T-cell (primary cell): ENCODE results near the gene KCNIP3. TPM values are rescaled to one million over a fixed set of nuclear protein-coding genes. Genes with fewer than 3 reads are reported as not detected.

Source experiments
- ATAC-seq, 4 experiments: fragments of 200-7000 bp in 3 of 4; fragments of 150-1000 bp in 1 of 4; cut with Tn5 transposase; replicated peaks in 1 of 4; 1 replicate in 3 of 4; 2 replicates in 1 of 4; pipeline ENCODE4 v1.10.0; 2021; ENCODE audit warnings: moderate library complexity in 3 of 4, mild to moderate bottlenecking in 2 of 4, moderate number of reproducible peaks in 1 of 4
- CTCF ChIA-PET, 2 donors: fragments of 300-600 bp; sonication (Branson Sonifier 250); formaldehyde crosslinking; loops; one replicate each; lab custom pipeline; 2022; ENCODE audit warnings: antibody characterized with exemption in 2 of 2; lab: Charles Lee
- POLR2A ChIA-PET, 2 donors: fragments of 300-600 bp; sonication (Branson Sonifier 250); formaldehyde crosslinking; loops; one replicate each; lab custom pipeline; 2022; ENCODE audit warnings: antibody characterized with exemption in 2 of 2; lab: Charles Lee
- DNase-seq, 35 experiments: peaks; one replicate each; pipeline versions ENCODE4 v3.0.0 to v3.0.0-alpha.2; 2013 to 2023
- H3K27ac ChIP-seq: one replicate; pipeline ENCODE4 v1.5.1; 2013; ENCODE audit warnings: low read length
- H3K27me3 ChIP-seq, 2 experiments: replicated peaks in 1 of 2; 1 replicate in 1 of 2; 2 replicates in 1 of 2; pipeline versions ENCODE4 v1.6.1 to v1.7.0; 2013; ENCODE audit warnings: low read length in 1 of 2, mixed read lengths in 1 of 2; ENCODE audit not compliant: control insufficient read depth in 2 of 2, insufficient read depth in 2 of 2; ENCODE audit errors: extremely low read depth in 1 of 2
- H3K36me3 ChIP-seq, 2 donors: 1 replicate in 1 of 2; 2 replicates in 1 of 2; pipeline versions ENCODE4 v1.6.1 to v1.7.0; 2013; ENCODE audit warnings: low read length in 1 of 2; ENCODE audit not compliant: control insufficient read depth in 2 of 2, insufficient read depth in 1 of 2; ENCODE audit errors: extremely low read depth in 1 of 2
- H3K4me1 ChIP-seq, 2 experiments: 1 replicate in 1 of 2; 2 replicates in 1 of 2; pipeline versions ENCODE4 v1.6.1 to v1.7.0; 2013; ENCODE audit warnings: low read length in 2 of 2, mixed read lengths in 1 of 2; ENCODE audit not compliant: insufficient read depth in 2 of 2, control insufficient read depth in 1 of 2; ENCODE audit errors: extremely low read depth in 1 of 2
- H3K4me3 ChIP-seq, 2 donors: 1 replicate in 1 of 2; 2 replicates in 1 of 2; pipeline versions ENCODE4 v1.5.1 to v1.7.0; 2013; ENCODE audit warnings: mild to moderate bottlenecking in 2 of 2, low read length in 1 of 2, moderate library complexity in 1 of 2; ENCODE audit not compliant: control insufficient read depth in 1 of 2; ENCODE audit errors: extremely low read depth in 1 of 2
- H3K9me3 ChIP-seq: 2 replicates; pipeline ENCODE4 v1.7.0; 2013
- H3K27ac Mint-ChIP-seq, 2 donors: one replicate each; pipeline ENCODE4 v1.8.0; 2020 to 2021; ENCODE audit warnings: mild to moderate bottlenecking in 2 of 2, mixed read lengths in 2 of 2
- H3K27me3 Mint-ChIP-seq, 2 donors: one replicate each; pipeline ENCODE4 v1.8.0; 2021 to 2022; ENCODE audit warnings: mixed read lengths in 2 of 2
- H3K36me3 Mint-ChIP-seq: one replicate; pipeline ENCODE4 v1.8.0; 2021; ENCODE audit warnings: mixed read lengths
- H3K4me1 Mint-ChIP-seq, 3 donors: one replicate each; pipeline ENCODE4 v1.8.0; 2020 to 2022; ENCODE audit warnings: mixed read lengths in 3 of 3, mild to moderate bottlenecking in 1 of 3
- H3K4me3 Mint-ChIP-seq, 3 donors: one replicate each; pipeline ENCODE4 v1.8.0; 2020 to 2022; ENCODE audit warnings: mild to moderate bottlenecking in 3 of 3, mixed read lengths in 3 of 3, moderate library complexity in 3 of 3
- H3K9me3 Mint-ChIP-seq, 3 donors: one replicate each; pipeline ENCODE4 v1.8.0; 2020 to 2022; ENCODE audit warnings: mixed read lengths in 3 of 3
- WGBS: methylation state at CpG from one replicate; pipeline ENCODE4 v1.1.5; 2013; ENCODE audit warnings: missing lambda C conversion rate; ENCODE audit not compliant: insufficient coverage; 5-methylcytosine and 5-hydroxymethylcytosine counted together
- total RNA-seq, 35 experiments: library from RNA in 6 of 35; stranded (reverse) in 6 of 35; fragments of 120-200 nt in 1 of 35; gene quantifications; one replicate each; pipeline versions ENCODE4 v1.2.1 to v1.2.4 and lab custom pipeline; 2013 to 2026

The KCNIP3 gene
- total RNA-seq, 5 donors from 2014 or later (not counting 1 experiment from before 2014, with no cell fraction given) = not detected

- H3K27ac ChIP-seq = no peak overlapping the region
- no peak overlapping the region for H3K27ac Mint-ChIP-seq
- CTCF ChIA-PET = no interaction called here
- H3K36me3 Mint-ChIP-seq = no peaks in the 10 kb centered on the region
- H3K4me3 ChIP-seq = no peak overlapping the region
- no peak overlapping the region for H3K4me3 Mint-ChIP-seq
- POLR2A ChIA-PET = no interaction called here
- no peaks in the 10 kb centered on the region for H3K4me1 ChIP-seq
- H3K9me3 ChIP-seq = no peaks in the 10 kb centered on the region
- DNase-seq = no peak
- H3K9me3 Mint-ChIP-seq = no peaks in the 10 kb centered on the region
- 98% methylated on average over 4 of the region's 12 CpGs for WGBS
- no peaks in the 10 kb centered on the region for H3K27me3 Mint-ChIP-seq
- H3K27me3 ChIP-seq = peaks cover 0 to 14% of the 10 kb centered on the region in 2 experiments
- no peaks in the 10 kb centered on the region for H3K36me3 ChIP-seq
- no peaks in the 10 kb centered on the region for H3K4me1 Mint-ChIP-seq
- no peak for ATAC-seq
Measured at GRCh38 chr2:95278637-95279225, 18.4 kb upstream of the KCNIP3 start.

- Histone ChIP-seq H3K4me3 (no peak overlapping the region), H3K9me3 (no peaks in the 10 kb centered on the region), H3K36me3 (no peaks in the 10 kb centered on the region), H3K27me3 (peaks cover 0 to 13% of the 10 kb centered on the region in 2 experiments), H3K4me1 (no peaks in the 10 kb centered on the region), H3K27ac (no peak overlapping the region)
- Mint-ChIP-seq H3K27ac (no peak overlapping the region), H3K4me3 (no peak overlapping the region), H3K4me1 (no peaks in the 10 kb centered on the region), H3K27me3 (no peaks in the 10 kb centered on the region), H3K36me3 (no peaks in the 10 kb centered on the region), H3K9me3 (no peaks in the 10 kb centered on the region)
- DNase-seq (no peak), ATAC-seq (no peak)
- ChIA-PET CTCF (no interaction called here), POLR2A (no interaction called here)
- WGBS = 85% methylated on average over 13 of the region's 19 CpGs
Measured at GRCh38 chr2:95279435-95280035, 17.6 kb upstream of the KCNIP3 start.

GRCh38 chr2:95281071-95281470, 16.1 kb upstream of the KCNIP3 start:
- H3K27ac Mint-ChIP-seq = no peak overlapping the region
- H3K36me3 Mint-ChIP-seq = no peaks in the 10 kb centered on the region
- ChIA-PET CTCF (interaction anchor here in 1 of 2 donors (0.5 kb wide), 1 partner anchor 269 kb away, joined by 4 read pairs; no protein-coding TSS in a partner anchor), POLR2A (no interaction called here)
- 63% methylated on average over 4 of the region's 8 CpGs for WGBS
- Histone ChIP-seq H3K4me1 (no peaks in the 10 kb centered on the region), H3K36me3 (no peaks in the 10 kb centered on the region), H3K27me3 (peaks cover 0 to 11% of the 10 kb centered on the region in 2 experiments), H3K9me3 (no peaks in the 10 kb centered on the region), H3K4me3 (no peak overlapping the region), H3K27ac (no peak overlapping the region)
- DNase-seq = no peak
- H3K27me3 Mint-ChIP-seq = no peaks in the 10 kb centered on the region
- no peak for ATAC-seq
- no peaks in the 10 kb centered on the region for H3K9me3 Mint-ChIP-seq
- H3K4me3 Mint-ChIP-seq = no peak overlapping the region
- no peaks in the 10 kb centered on the region for H3K4me1 Mint-ChIP-seq

GRCh38 chr2:95281786-95282185, 15.4 kb upstream of the KCNIP3 start:
- H3K4me1 ChIP-seq = no peaks in the 10 kb centered on the region
- no peak overlapping the region for H3K27ac Mint-ChIP-seq
- H3K9me3 ChIP-seq = no peaks in the 10 kb centered on the region
- ChIA-PET POLR2A (no interaction called here), CTCF (no interaction called here)
- H3K36me3 Mint-ChIP-seq = no peaks in the 10 kb centered on the region
- H3K27me3 Mint-ChIP-seq = no peaks in the 10 kb centered on the region
- H3K36me3 ChIP-seq = no peaks in the 10 kb centered on the region
- H3K4me3 ChIP-seq = no peak overlapping the region
- H3K27me3 ChIP-seq = peaks cover 0 to 11% of the 10 kb centered on the region in 2 experiments
- no peak overlapping the region for H3K4me3 Mint-ChIP-seq
- no peak for DNase-seq
- H3K27ac ChIP-seq = no peak overlapping the region
- H3K9me3 Mint-ChIP-seq = no peaks in the 10 kb centered on the region
- 95% methylated on average over 3 of the region's 8 CpGs for WGBS
- H3K4me1 Mint-ChIP-seq = no peaks in the 10 kb centered on the region
- no peak for ATAC-seq

DNA sequence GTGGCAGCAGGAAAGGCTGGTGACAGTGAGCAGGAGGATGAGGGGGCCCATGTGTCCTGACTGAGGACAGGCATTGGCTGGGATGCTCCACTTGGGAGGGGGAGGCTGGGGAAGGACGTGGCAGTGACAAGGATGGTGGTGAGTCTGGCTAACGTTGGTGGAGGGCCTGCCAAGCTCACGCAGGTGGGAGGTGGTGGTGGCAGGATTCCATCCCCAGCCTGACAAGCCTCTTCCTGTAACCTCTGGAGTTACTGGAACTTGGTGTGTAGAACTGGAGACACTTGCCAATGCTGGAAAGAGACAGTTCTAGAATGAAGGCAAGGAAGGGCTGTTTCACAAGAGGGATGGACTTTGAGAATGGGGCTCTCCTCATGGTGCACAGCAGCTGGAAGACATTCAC, 14.7 kb upstream of the KCNIP3 start:
- Mint-ChIP-seq H3K4me3 (no peak overlapping the region), H3K36me3 (no peaks in the 10 kb centered on the region), H3K4me1 (no peaks in the 10 kb centered on the region), H3K27ac (no peak overlapping the region), H3K9me3 (no peaks in the 10 kb centered on the region), H3K27me3 (no peaks in the 10 kb centered on the region)
- H3K4me3 ChIP-seq = no peak overlapping the region
- ATAC-seq (no peak), DNase-seq (no peak)
- H3K27me3 ChIP-seq = peaks cover 0 to 11% of the 10 kb centered on the region in 2 experiments
- POLR2A ChIA-PET = no interaction called here
- H3K27ac ChIP-seq = no peak overlapping the region
- H3K36me3 ChIP-seq = no peaks in the 10 kb centered on the region
- CTCF ChIA-PET = no interaction called here
- H3K9me3 ChIP-seq = no peaks in the 10 kb centered on the region
- H3K4me1 ChIP-seq = no peaks in the 10 kb centered on the region
- WGBS = 58% methylated on average over 3 of the region's 3 CpGs

DNA sequence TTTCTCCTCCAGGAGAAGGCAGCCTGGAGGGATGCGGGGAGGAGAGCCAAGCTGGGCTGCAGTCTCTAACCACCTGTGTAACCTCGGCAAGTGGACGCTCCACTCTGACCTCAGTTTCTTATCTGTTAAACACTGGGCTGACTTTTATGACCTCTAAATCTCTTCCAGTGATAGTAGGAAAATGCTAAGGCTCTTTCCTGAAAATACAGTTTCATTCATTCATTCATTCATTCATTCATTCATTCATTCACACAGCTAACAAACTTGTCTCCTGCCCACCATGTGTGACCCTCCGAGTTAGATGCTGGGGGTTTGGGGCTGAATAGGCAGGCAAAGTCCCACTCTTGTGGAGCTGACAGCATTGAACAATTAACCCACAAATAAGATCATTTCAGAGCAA, 13.6 kb upstream of the KCNIP3 start:
- Histone ChIP-seq H3K36me3 (no peaks in the 10 kb centered on the region), H3K27ac (no peak overlapping the region), H3K27me3 (peaks cover 0 to 6% of the 10 kb centered on the region in 2 experiments), H3K4me3 (no peak overlapping the region), H3K4me1 (no peaks in the 10 kb centered on the region), H3K9me3 (no peaks in the 10 kb centered on the region)
- Mint-ChIP-seq H3K9me3 (no peaks in the 10 kb centered on the region), H3K4me1 (no peaks in the 10 kb centered on the region), H3K36me3 (no peaks in the 10 kb centered on the region), H3K4me3 (no peak overlapping the region), H3K27ac (no peak overlapping the region), H3K27me3 (no peaks in the 10 kb centered on the region)
- ChIA-PET CTCF (no interaction called here), POLR2A (no interaction called here)
- DNase-seq (no peak), ATAC-seq (no peak)
- WGBS = no CpG with 5 or more reads among the region's 4 CpGs
